Measurements from ENCODE around the gene PPFIA1.
"Not testable (repeated sequence)": the region's sequence is repeated elsewhere in the genome, so short reads cannot be mapped to it uniquely, and the experiment has no call there.

Gene PPFIA1

GRCh38 chr11:70247710-70248072 is 22.8 kb upstream of the PPFIA1 start:
- H3K27ac ChIP-seq: peak overlapping the region in 1 of 21 experiments; percentile 9
- no peak overlapping the region for H3K4me3 ChIP-seq

GRCh38 chr11:70250876-70251658 is 19.4 kb upstream of the PPFIA1 start:
- no peak overlapping the region for H3K4me3 ChIP-seq
- no peak overlapping the region for H3K27ac ChIP-seq

GRCh38 chr11:70251659-70252321 is 18.7 kb upstream of the PPFIA1 start:
- H3K27ac ChIP-seq: peak overlapping the region in 3 of 21 experiments; percentile 48 to 65 (median 65)

DNA sequence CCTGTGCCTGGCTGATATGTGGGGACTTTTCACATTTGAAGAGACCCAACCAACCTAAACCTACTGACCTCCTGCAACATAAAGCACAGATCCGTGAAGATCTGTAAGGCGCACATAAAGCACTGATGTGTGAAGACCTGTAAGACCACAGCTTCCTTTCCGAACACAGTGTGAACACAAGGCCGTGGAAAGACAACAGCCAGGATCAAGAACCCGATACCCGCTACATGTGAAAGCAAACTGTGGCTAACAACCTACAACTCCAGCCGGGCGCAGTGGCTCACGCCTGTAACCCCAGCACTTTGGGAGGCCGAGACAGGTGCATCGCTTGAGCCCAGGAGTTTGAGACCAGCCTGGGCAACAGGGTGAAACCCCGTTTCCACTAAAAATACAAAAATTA is 17.6 kb upstream of the PPFIA1 start:
- H3K4me3 ChIP-seq: no peak overlapping the region
- H3K27ac ChIP-seq: no peak overlapping the region

More at GRCh38 chr11:70251659-70252321, 18.7 kb upstream of the PPFIA1 start:
- H3K4me3 ChIP-seq: no peak overlapping the region

DNA sequence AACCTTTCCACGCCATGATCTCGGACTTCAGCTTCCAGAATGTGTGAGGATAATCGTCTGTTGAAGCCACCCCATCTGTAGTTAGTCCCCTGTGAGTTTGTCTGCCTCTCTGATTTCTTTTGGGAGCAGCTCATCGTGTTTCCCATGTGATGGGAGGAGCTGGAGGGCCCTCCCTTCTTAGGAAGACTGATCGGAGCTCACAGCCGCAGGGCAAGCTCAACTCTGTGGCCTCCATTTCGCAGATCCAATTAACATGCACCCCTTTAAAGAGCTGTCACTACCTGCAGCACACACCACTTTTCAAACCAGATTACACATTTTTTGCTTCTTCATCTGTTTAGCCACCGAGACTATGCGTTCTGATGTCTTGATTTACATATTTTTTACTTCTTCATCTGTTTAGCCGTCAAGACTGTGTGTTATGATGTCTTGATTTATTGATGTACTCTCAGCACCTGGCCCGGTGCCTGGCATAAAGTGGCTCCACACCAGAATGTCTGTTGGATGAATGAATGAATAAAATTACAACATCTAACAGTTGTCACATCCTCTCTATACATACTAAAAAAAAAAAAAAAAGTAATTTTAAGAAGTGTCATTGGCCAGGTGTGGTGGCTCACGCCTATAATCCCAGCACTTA is 14.9 kb upstream of the PPFIA1 start:
- Histone ChIP-seq H3K27ac (no peak overlapping the region), H3K4me3 (no peak overlapping the region)

DNA sequence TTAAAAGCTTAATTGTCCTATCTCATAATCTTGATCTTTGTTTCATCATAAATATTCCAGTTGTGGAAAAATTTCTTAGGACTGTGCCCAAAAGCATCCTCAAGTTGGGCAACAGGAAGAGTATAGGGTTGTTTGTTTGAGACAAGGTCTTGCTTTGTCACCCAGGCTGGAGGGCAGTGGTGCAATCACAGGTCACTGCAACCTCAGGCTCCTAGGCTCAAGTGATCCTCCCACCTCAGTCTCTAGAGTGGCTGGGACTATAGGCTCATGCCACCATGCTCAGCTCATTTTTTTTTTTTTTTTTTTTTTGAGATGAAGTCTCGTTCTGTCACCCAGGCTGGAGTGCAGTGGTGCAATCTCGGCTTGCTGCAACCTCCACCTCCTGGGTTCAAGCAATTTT is 11.4 kb upstream of the PPFIA1 start:
- not testable (repeated sequence) for H3K27ac ChIP-seq, H3K4me3 ChIP-seq

- Histone ChIP-seq H3K4me3 (no peak overlapping the region), H3K27ac (no peak overlapping the region)
Observed at GRCh38 chr11:70262951-70263350, 7.5 kb upstream of the PPFIA1 start.

- H3K4me3 ChIP-seq: no peak overlapping the region
- H3K27ac ChIP-seq: no peak overlapping the region
Observed at GRCh38 chr11:70263363-70263762, 7.1 kb upstream of the PPFIA1 start.

GRCh38 chr11:70265341-70265740 is 5.1 kb upstream of the PPFIA1 start:
- no peak overlapping the region for H3K27ac ChIP-seq
- no peak overlapping the region for H3K4me3 ChIP-seq

DNA sequence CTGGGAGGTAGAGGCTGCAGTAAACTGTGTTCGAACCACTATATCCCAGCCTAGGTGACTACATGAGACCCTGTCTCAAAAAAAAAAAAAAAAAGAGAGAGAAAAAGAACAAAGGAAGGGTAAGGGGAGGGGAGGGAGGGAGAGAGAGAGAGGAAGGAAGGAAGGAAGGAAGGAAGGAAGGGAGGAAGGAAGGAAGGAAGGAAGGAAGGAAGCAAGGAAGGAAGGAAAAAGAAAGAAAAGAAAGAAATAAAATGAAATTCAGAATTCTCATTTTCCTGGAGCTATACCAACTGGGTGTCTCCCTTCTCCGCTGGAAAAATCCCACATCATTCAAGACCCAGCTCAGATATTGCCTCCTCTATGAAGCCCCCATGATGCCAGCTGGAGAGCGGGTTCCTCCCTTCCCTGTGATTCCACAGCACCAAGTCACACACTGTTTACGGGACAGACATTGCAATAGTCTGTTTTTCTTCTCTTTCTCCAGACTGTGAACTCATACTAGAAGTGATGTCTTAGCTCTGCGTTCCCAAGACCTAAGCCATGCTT is 3.0 kb upstream of the PPFIA1 start:
- Histone ChIP-seq H3K27ac (no peak overlapping the region), H3K4me3 (no peak overlapping the region)

- Histone ChIP-seq H3K27ac (no peak overlapping the region), H3K4me3 (no peak overlapping the region)
Observed at GRCh38 chr11:70268526-70268925, 2.0 kb upstream of the PPFIA1 start.

DNA sequence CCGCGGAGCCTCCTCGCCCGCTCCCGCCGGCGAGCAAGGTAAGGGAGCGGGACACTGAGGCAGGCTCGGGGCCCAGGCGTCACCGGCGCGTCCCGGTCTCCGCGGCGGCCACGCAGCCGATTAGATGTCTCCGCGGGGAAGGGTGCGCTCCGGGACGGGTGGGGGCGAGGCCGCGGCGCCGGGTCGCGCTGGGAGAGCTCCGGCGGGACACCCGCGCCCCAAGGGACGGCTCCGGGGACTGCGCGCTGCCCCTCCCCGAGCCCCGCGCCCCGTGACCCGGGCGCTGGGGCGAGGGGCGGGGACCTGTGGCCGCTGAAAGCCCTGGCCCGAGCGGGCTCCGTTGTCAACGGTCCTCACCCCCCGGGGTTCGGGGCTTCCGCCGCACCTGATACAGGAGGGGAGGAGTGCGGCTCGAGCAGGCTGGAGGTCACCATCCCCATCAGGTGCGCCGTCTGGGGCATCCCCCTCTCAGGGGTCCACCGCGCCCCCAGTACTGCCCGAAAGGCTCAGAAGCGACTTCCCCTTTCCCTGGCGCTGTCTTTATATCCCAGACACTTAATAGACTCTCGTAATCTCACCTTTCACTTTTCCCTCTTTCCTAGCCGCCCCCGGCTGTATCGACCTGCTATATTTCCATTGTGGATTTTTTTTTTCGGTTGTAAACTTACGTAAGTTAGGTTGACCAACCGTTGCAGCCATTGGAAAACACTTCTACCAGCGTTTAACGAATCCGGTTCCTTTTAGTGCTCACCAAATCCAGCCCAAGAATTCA is 573 bp downstream of the PPFIA1 start:
- H3K4me3 ChIP-seq: peak overlapping the region; percentile 77 to 99 (median 92)
- peak overlapping the region; percentile 74 to 96 (median 91) for H3K27ac ChIP-seq

DNA sequence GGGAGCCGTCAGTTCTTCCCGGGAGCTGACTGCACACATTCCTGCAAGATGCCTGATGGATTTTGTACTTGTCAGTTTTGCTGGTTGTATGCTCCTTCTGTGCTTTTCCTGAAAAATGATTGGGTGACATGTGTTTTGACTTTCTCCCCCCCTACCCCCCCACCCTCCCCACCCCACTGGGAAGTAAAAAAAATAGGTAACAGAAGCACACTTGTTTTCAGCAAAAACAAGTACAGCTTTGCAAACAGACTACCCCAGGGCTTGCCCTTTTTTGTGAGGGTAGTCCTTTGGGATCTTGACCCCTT is 1.1 kb downstream of the PPFIA1 start:
- H3K4me3 ChIP-seq: peak overlapping the region; percentile 77 to 99 (median 92)
- peak overlapping the region in 8 of 21 experiments; percentile 76 to 94 (median 92) for H3K27ac ChIP-seq

GRCh38 chr11:70272009-70272408 is 1.5 kb downstream of the PPFIA1 start:
- peak overlapping the region in 1 of 7 experiments; percentile 92 for H3K4me3 ChIP-seq

GRCh38 chr11:70278994-70279393 is 8.5 kb downstream of the PPFIA1 start:
- Histone ChIP-seq H3K4me3 (no peak overlapping the region), H3K27ac (no peak overlapping the region)

More at GRCh38 chr11:70272009-70272408, 1.5 kb downstream of the PPFIA1 start:
- H3K27ac ChIP-seq: peak overlapping the region in 1 of 21 experiments; percentile 92

GRCh38 chr11:70281156-70281609 is 10.7 kb downstream of the PPFIA1 start:
- Histone ChIP-seq H3K4me3 (no peak overlapping the region), H3K27ac (peak overlapping the region in 3 of 21 experiments; percentile 20 to 46 (median 37))

DNA sequence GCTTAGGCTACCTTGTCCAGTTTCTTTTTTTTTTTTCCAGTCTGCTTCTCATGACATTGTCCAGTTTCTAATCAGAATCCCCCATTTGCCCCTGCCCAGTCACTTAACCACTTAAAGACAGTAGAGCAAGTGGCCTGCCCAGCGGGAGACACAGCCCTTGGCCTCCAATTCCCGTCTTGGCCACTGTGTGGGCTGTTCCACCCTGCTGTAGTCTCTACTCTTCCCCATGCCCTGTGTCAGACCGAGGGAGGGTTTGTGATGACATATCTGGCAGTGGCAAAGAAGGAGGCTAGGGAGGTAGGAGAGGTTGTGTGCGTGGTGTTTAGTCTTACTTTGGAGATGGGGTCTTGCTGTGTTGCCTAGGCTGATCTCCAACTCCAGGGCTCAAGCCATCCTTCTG is 11.5 kb downstream of the PPFIA1 start:
- no peak overlapping the region for H3K4me3 ChIP-seq
- H3K27ac ChIP-seq: no peak overlapping the region

DNA sequence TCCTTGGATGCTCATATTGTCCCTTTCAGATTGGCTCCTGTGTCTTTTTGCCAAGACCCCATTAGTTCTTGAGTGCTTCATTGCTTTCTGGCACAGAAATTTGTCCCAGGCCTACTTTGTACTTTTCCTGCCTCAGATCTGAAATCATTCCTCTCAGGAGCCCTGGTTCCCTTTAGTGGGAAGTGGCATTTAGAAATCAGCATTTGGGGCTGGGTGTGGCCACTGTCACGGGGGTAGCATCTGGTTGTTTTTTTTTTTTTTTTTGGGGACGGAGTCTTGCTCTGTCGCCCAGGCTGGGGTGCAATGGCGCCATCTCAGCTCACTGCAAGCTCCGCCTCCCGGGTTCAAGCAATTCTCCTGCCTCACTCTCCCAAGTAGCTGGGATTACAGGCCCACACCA is 18.2 kb downstream of the PPFIA1 start:
- no peak overlapping the region for H3K27ac ChIP-seq
- no peak overlapping the region for H3K4me3 ChIP-seq

GRCh38 chr11:70289582-70289981 is 19.1 kb downstream of the PPFIA1 start:
- no peak overlapping the region for H3K4me3 ChIP-seq

More at GRCh38 chr11:70289582-70289981, 19.1 kb downstream of the PPFIA1 start:
- H3K27ac ChIP-seq: no peak overlapping the region
